Measurements from ENCODE around the gene HOXA6.
A peak's percentile ranks its signal among the peaks of the same experiment; 100 is the strongest.

Gene HOXA6

GRCh38 chr7:27148756-27149641 is 1.4 kb upstream of the HOXA6 start:
- no peak for DNase-seq

GRCh38 chr7:27148031-27148755 is 619 bp upstream of the HOXA6 start:
- DNase-seq, result no peak

- DNase-seq, result no peak
These were observed 929 bp downstream of the HOXA6 start for GRCh38 chr7:27146491-27147198.

- DNase-seq, result no peak
These were observed 1.6 kb downstream of the HOXA6 start for GRCh38 chr7:27145914-27146412.

- no peak for DNase-seq
These were observed 2.2 kb downstream of the HOXA6 start for GRCh38 chr7:27145165-27145913.

- DNase-seq, result no peak
These were observed 2.8 kb downstream of the HOXA6 start for GRCh38 chr7:27144781-27145164.

GRCh38 chr7:27143950-27144780 is 3.4 kb downstream of the HOXA6 start:
- no peak for DNase-seq

GRCh38 chr7:27143023-27143949 is 4.3 kb downstream of the HOXA6 start, which contains the start of gene HOXA5:
HOXA5 (minus strand) TSS chr7:27143681; CDS start chr7:27143607, 74 bp downstream.
- no peak for DNase-seq

GRCh38 chr7:27142580-27143022 is 5.0 kb downstream of the HOXA6 start:
- DNase-seq, result no peak

- no peak for DNase-seq
These were observed 5.5 kb downstream of the HOXA6 start for GRCh38 chr7:27141923-27142579.

- no peak for DNase-seq
These were observed 6.2 kb downstream of the HOXA6 start for GRCh38 chr7:27141137-27141922.

GRCh38 chr7:27140126-27140857 is 7.3 kb downstream of the HOXA6 start:
- no peak for DNase-seq

- DNase-seq, result no peak
These were observed 8.0 kb downstream of the HOXA6 start for GRCh38 chr7:27139334-27140125.

GRCh38 chr7:27138985-27139333 is 8.6 kb downstream of the HOXA6 start:
- no peak for DNase-seq

GRCh38 chr7:27138472-27138871 is 9.1 kb downstream of the HOXA6 start:
- DNase-seq, result no peak

- DNase-seq, result no peak
These were observed 9.8 kb downstream of the HOXA6 start for GRCh38 chr7:27137640-27138315.

GRCh38 chr7:27134392-27134791 is 13.2 kb downstream of the HOXA6 start:
- peak; percentile 81 for DNase-seq
